Globus pallidus (tissue), 1 donor: ENCODE measurements around the gene TEKT5.
"Not testable (repeated sequence)": the region's sequence is repeated elsewhere in the genome, so short reads cannot be mapped to it uniquely, and the experiment has no call there.

Experiments used
- DNase-seq: peaks from one replicate; pipeline ENCODE4 v3.0.0-alpha.2; 2015; ENCODE audit warnings: low spot score

TEKT5 gene

GRCh38 chr16:10658943-10659342, 35.8 kb downstream of the TEKT5 start:
- no peak for DNase-seq

DNA sequence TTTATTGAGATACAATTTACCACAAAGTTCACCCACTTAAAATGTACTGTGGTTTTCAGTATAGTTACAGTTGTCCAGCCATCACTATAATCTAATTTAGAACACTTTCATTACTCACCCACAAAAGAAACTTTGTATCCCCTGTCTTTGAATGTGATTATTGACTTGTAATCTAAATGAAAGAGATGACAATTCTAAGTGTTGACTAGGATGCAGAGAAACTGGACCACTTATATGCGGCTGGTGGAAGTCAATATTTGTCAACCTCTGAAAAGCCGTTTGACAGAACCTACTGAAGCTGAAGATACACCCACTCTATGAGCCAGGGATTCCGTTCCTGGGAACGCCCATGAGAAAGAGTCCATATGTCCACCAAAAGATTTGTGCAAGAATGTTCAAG, 36.8 kb downstream of the TEKT5 start:
- no peak for DNase-seq

GRCh38 chr16:10656618-10657017, 38.1 kb downstream of the TEKT5 start:
- no peak for DNase-seq

DNA sequence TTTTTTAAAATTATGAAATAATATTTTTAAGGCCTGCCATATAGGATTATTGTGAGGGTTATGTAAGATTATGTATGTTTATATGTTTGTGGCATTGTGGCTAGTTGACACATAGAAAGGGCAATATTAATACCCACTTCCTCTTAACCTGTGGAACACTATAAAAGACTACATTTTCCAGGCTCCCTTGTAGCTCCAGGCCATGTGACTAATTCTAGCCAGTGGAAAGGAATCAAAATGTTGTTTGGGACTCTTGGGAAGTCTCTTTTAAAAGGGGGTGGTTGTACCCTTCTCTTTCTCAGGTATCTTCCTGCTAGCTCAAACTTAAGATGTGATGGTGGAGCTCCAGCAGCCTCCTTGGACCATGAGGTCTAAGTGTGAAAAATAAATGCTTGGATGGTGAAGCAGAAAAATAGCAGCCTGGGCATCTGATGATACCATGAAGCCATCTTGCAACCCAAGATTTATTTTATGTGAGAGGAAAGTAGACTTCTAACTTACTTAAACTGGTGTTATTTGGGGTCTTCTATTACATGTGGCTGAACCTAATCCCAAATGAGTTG, 39.2 kb downstream of the TEKT5 start:
- no peak for DNase-seq

GRCh38 chr16:10654592-10655414, 39.9 kb downstream of the TEKT5 start:
- no peak for DNase-seq

GRCh38 chr16:10652730-10653590, 41.8 kb downstream of the TEKT5 start:
- no peak for DNase-seq

DNA sequence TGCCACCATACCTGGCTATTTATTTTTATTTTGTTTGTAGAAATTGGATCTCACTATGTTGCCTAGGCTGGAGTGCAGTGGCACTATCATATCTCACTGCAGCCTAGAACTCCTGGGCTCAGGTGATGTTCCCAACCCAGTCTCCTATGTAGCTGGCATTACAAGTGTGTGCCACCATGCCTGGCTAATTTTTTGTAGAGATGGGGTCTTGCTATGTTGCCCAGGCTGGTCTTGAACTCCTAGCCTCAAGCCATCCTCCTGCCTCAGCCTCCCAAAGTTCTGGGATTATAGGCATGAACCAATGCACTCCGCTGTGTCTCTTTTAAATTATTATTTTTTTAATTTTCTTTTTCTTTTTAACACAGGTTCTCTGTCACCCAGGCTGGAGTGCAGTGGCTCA, 45.6 kb downstream of the TEKT5 start:
- not testable (repeated sequence) for DNase-seq

GRCh38 chr16:10647721-10648296, 46.9 kb downstream of the TEKT5 start:
- no peak for DNase-seq

GRCh38 chr16:10647264-10647720, 47.4 kb downstream of the TEKT5 start:
- no peak for DNase-seq

- no peak for DNase-seq
Observed at GRCh38 chr16:10646581-10647263, 48.0 kb downstream of the TEKT5 start.

DNA sequence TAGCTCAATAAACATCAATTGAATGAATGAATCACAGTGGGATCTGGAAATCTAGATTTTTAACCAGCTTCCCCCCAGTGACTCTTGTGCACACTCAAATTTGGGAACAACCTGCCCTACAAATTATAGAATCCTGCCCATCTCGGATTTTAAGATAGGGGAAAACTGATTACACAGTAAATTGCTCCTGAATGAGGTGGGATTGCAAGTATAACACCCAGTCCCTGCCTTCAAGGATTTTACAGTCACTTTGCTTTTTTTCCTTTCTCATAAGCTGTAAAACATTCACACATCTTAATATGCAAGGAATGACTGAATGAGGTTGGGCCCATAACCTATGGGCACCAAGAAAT, 48.5 kb downstream of the TEKT5 start:
- no peak for DNase-seq

GRCh38 chr16:10644092-10644491, 50.6 kb downstream of the TEKT5 start:
- no peak for DNase-seq

DNA sequence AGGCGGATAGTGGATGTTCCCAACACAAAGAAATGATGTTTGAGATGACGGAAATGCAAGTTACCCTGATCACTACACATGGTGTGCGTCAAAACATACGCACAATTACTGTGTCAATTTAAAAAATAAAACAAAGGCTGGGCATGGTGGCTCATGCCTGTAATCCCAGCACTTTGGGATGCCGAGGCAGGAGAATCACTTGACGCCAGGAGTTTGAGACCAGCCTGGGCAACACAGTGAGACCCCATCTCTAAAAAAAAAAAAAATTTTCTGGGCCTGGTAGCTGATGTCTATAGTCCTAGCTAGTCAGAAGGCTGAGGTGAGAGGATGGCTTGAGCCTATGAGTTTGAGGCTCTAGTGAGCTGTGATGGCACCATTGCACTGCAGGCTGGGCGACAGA, 51.8 kb downstream of the TEKT5 start:
- DNase-seq, result no peak

- no peak for DNase-seq
Observed at GRCh38 chr16:10641953-10642949, 52.5 kb downstream of the TEKT5 start.

- no peak for DNase-seq
Observed at GRCh38 chr16:10641555-10641952, 53.2 kb downstream of the TEKT5 start.

- no peak for DNase-seq
Observed at GRCh38 chr16:10640934-10641333, 53.8 kb downstream of the TEKT5 start.

DNA sequence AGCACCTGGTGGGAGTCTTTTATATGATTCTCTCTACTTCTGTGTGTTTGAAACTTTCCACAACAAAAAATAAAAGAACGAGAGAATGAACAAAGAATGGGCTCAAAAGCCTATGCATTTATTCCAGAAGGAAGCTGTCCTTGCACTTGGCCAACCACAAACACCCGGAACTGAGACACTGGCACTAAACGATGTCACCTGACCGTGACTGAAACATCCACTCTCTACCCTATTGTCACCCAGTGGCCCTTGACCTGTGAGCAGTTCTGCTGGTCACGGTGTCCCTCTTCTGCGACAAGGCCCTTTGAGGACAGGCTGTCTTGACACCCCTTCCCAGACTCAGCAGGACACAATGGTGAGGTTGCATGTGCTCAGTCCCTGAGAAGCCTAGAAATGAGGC, 56.6 kb downstream of the TEKT5 start:
- DNase-seq, result no peak

DNA sequence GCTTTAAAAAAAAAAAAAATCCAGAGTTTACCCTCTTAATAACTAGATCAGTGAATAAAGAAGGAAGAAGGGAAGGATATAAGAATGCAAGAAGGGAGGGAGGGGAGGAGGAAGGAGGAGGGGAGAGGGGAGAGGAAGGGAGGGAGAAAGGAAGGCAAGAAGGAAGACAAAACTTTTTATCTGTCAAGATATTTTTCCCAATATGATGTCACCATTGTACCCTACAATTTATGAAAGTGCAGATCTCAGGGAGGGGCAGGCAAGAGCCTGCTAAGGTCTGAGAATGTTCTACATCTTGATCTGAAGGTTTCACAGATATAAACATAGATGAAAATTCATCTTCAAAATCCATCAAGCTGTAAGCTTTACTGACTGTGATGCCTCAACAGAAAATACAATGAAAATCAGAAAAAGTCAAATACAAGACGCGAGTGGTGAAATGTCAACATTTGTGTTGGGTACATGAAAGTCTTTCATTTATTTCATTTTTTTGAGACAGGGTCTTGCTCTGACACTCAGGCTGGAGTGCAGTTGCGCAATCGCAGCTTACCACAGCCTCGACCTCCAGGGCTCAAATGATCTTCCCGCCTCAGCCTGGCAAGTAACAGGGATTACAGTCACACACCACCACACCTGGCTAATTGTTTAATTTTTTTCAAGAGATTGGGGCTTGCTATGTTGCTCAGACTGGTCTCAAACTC, 57.2 kb downstream of the TEKT5 start:
- no peak for DNase-seq

DNA sequence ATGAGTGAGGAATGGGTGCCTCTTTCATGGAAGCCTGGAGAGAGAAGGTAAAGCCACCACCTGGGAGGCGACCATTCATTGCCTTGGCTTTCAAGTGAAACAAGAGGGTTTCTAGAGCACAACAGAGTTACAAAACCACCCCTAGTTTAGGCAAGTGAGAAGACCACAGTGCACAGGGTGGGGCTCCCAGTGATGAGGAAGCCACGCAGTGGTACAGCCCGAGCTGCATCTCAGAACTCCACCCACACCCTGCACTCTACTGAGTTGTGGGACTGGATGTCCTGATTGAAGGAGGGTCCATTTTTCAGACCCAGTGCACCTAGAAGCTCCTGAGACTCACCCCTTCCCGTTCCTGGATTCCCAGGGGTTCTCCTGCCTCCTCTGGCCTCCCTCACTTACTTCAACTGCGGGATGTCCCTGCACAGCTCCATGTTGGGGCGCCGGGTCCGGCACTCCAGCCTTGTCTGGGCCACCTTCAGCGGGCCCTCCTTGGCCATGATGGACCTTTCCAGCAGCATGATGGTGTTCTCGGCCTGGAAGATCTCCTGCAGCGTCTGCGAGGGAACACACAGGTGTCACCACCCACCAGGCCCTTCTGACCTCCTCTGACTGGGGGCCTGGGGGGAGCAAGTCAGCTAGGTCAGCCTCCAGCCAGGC, 59.2 kb downstream of the TEKT5 start:
- no peak for DNase-seq
